AG09319 (cell line): ENCODE measurements around the gene CELA2A.

Experiments used
- DNase-seq: peaks from one replicate; pipeline ENCODE4 v3.0.0-alpha.2; 2010; ENCODE audit warnings: low read depth; ENCODE audit errors: extremely low read depth
- CTCF ChIP-seq: IDR thresholded peaks from 2 replicates; pipeline ENCODE4 v1.5.1; 2011; ENCODE audit warnings: low read depth, mild to moderate bottlenecking, inconsistent platforms, low read length, moderate library complexity

CELA2A gene

GRCh38 chr1:15411593-15412137, 44.9 kb upstream of the CELA2A start:
- no peak for DNase-seq
- TF ChIP-seq CTCF, result no peak

- no peak for DNase-seq
- TF ChIP-seq CTCF, result no peak
Observed at GRCh38 chr1:15412175-15412800, 44.2 kb upstream of the CELA2A start.

GRCh38 chr1:15412843-15413242, 43.7 kb upstream of the CELA2A start:
- TF ChIP-seq CTCF, result no peak
- no peak for DNase-seq

- DNase-seq, result no peak
- no peak for TF ChIP-seq CTCF
Observed at GRCh38 chr1:15413563-15414444, 42.7 kb upstream of the CELA2A start.

GRCh38 chr1:15414445-15414983, 42.0 kb upstream of the CELA2A start:
- no peak for DNase-seq
- no peak for TF ChIP-seq CTCF

GRCh38 chr1:15417059-15417934, 39.2 kb upstream of the CELA2A start:
- no peak for TF ChIP-seq CTCF
- DNase-seq, result no peak
